K562 (cell line): ENCODE results near the gene ARL13B. TPM values are rescaled to one million over a fixed set of nuclear protein-coding genes. Genes with fewer than 3 reads are reported as not detected.

ENCODE experiments used
- ATAC-seq: fragments of 200-7000 bp; cut with Tn5 transposase; 3 replicates; pipeline ENCODE4 v1.9.1; 2020; ENCODE audit warnings: moderate library complexity
- BruUV-seq: library from RNA; stranded (reverse); fragments of 400-500 nt; replicated peaks from 2 replicates; lab custom pipeline; 2021; lab: Mats Ljungman, UMichigan
- CTCF ChIA-PET: fragments of 300-600 bp; formaldehyde crosslinking; extraction: SDS; loops from one replicate; lab custom pipeline; 2021; ENCODE audit warnings: low intra/inter-chr PET ratio; lab: Yijun Ruan, JAX
- POLR2A ChIA-PET: fragments of 300-600, 350-650 bp; sonication (Branson Sonifier 250); formaldehyde crosslinking; extraction: SDS; loops from one replicate; lab custom pipeline; 2021; ENCODE audit warnings: antibody characterized with exemption, inconsistent platforms; lab: Yijun Ruan, JAX
- DNase-seq, 4 experiments: peaks; one replicate each; pipeline versions ENCODE4 v3.0.0 to v3.0.0-alpha.2; 2011 to 2018; ENCODE audit warnings: low spot score in 3 of 4, mixed read lengths in 3 of 4; ENCODE audit errors: extremely low read depth in 1 of 4
- FAIRE-seq: peaks from 2 replicates; lab custom pipeline; 2011; peaks lifted over from hg19 to GRCh38; lab: Jason Lieb, UNC
- H2AFZ ChIP-seq: 2 replicates; pipeline ENCODE4 v1.6.0; 2011; ENCODE audit warnings: low read depth, low read length, control low read depth, inconsistent platforms
- H3K27ac ChIP-seq: fragments of 200-600 bp; 3 replicates; pipeline ENCODE4 v1.8.0; 2011; ENCODE audit warnings: low read depth, mild to moderate bottlenecking, control low read depth, inconsistent platforms, low read length, moderate library complexity, mixed read lengths; ENCODE audit errors: extremely low read depth
- H3K27me3 ChIP-seq, 2 experiments: fragments of 300-600 bp in 1 of 2; 2 replicates in 1 of 2; 3 replicates in 1 of 2; pipeline versions ENCODE4 v1.6.0 to v1.8.0; 2011; ENCODE audit warnings: inconsistent platforms in 2 of 2, low read length in 2 of 2, mild to moderate bottlenecking in 1 of 2, mixed read lengths in 1 of 2, moderate library complexity in 1 of 2; ENCODE audit not compliant: control insufficient read depth in 2 of 2, insufficient read depth in 2 of 2
- H3K36me3 ChIP-seq: fragments of 300-600 bp; 3 replicates; pipeline ENCODE4 v1.8.0; 2011; ENCODE audit warnings: mild to moderate bottlenecking, low read length, inconsistent platforms; ENCODE audit not compliant: control insufficient read depth, insufficient read depth
- H3K4me1 ChIP-seq, 2 experiments: fragments of 200-600 bp in 1 of 2; replicated peaks in 1 of 2; 2 replicates in 1 of 2; 3 replicates in 1 of 2; pipeline versions ENCODE4 v1.5.1 to v1.8.0; 2011; ENCODE audit warnings: inconsistent platforms in 2 of 2, low read length in 2 of 2, mild to moderate bottlenecking in 1 of 2, mixed read lengths in 1 of 2, moderate library complexity in 1 of 2; ENCODE audit not compliant: control insufficient read depth in 2 of 2, insufficient read depth in 2 of 2
- H3K4me2 ChIP-seq: 2 replicates; pipeline ENCODE4 v1.6.1; 2011; ENCODE audit warnings: low read length, control low read depth, inconsistent platforms, mixed read lengths; ENCODE audit not compliant: insufficient read depth
- H3K4me3 ChIP-seq: fragments of 200-600 bp; sonication (generic), shearing (Covaris generic); 2 replicates; pipeline ENCODE4 v1.5.1; 2016; ENCODE audit warnings: control low read depth, inconsistent platforms
- H3K79me2 ChIP-seq: fragments of 200-600 bp; 3 replicates; pipeline ENCODE4 v1.8.0; 2011; ENCODE audit warnings: low read length, inconsistent platforms; ENCODE audit not compliant: control insufficient read depth, insufficient read depth
- H3K9ac ChIP-seq, 2 experiments: 2 replicates each; pipeline versions ENCODE4 v1.6.0 to v1.6.1; 2011; ENCODE audit warnings: low read depth in 2 of 2, low read length in 2 of 2, control low read depth in 1 of 2, inconsistent platforms in 1 of 2, mild to moderate bottlenecking in 1 of 2, mixed read lengths in 1 of 2; ENCODE audit not compliant: insufficient read depth in 1 of 2
- H3K9me1 ChIP-seq: one replicate; pipeline ENCODE4 v1.6.0; 2011; ENCODE audit warnings: inconsistent platforms, mild to moderate bottlenecking, low read length, moderate library complexity; ENCODE audit not compliant: control insufficient read depth, insufficient read depth
- H3K9me3 ChIP-seq: replicated peaks from 2 replicates; pipeline ENCODE4 v1.5.1; 2011; ENCODE audit warnings: low read depth, low read length, inconsistent platforms; ENCODE audit not compliant: control insufficient read depth, insufficient read depth
- H4K20me1 ChIP-seq: replicated peaks from 2 replicates; pipeline ENCODE4 v1.6.1; 2011; ENCODE audit warnings: low read length, inconsistent platforms, mixed read lengths; ENCODE audit not compliant: control insufficient read depth, insufficient read depth
- ELF2 ChIP-seq: fragments of 250-450 bp; sonication (Bioruptor Pico); IDR thresholded peaks from 2 replicates; pipeline ENCODE4 v1.5.0; 2021; ENCODE audit warnings: mild to moderate bottlenecking
- FOXK1 ChIP-seq: sonication (generic); formaldehyde crosslinking; IDR thresholded peaks from 2 replicates; pipeline ENCODE4 v1.8.0; 2022; ENCODE audit warnings: missing genetic modification reagents, mild to moderate bottlenecking, borderline replicate concordance
- GTF2A2 ChIP-seq: IDR thresholded peaks from 2 replicates; pipeline ENCODE4 v1.6.1; 2016; ENCODE audit warnings: mild to moderate bottlenecking, missing genetic modification characterization, missing compliant biosample characterization
- HCFC1 ChIP-seq: IDR thresholded peaks from 2 replicates; pipeline ENCODE4 v1.6.1; 2012; ENCODE audit warnings: low read depth, low read length, improper control_type of control experiment
- HIVEP1 ChIP-seq: fragments of 250-450 bp; sonication (Bioruptor Pico); IDR thresholded peaks from 2 replicates; pipeline ENCODE4 v1.4.0; 2020; ENCODE audit warnings: mild to moderate bottlenecking
- ILK ChIP-seq: fragments of 450-650 bp; IDR thresholded peaks from 2 replicates; pipeline ENCODE4 v1.6.1; 2016; ENCODE audit warnings: missing genetic modification characterization, low read depth, mild to moderate bottlenecking, missing compliant biosample characterization, moderate library complexity, borderline replicate concordance
- PURB ChIP-seq: sonication (generic); formaldehyde crosslinking; IDR thresholded peaks from 2 replicates; pipeline ENCODE4 v1.9.0; 2021; ENCODE audit warnings: low read depth, mild to moderate bottlenecking, missing genetic modification reagents
- SMARCB1 ChIP-seq: IDR thresholded peaks from 2 replicates; pipeline ENCODE4 v1.6.1; 2011; ENCODE audit warnings: improper control_type of control experiment, low read depth; ENCODE audit not compliant: insufficient read length
- ZNF12 ChIP-seq: sonication (generic); formaldehyde crosslinking; IDR thresholded peaks from 2 replicates; pipeline ENCODE4 v1.4.0; 2020; ENCODE audit warnings: mild to moderate bottlenecking, missing genetic modification reagents
- ZNF384 ChIP-seq: IDR thresholded peaks from 2 replicates; pipeline ENCODE4 v1.6.1; 2012; ENCODE audit warnings: low read depth, low read length, improper control_type of control experiment
- ZNF766 ChIP-seq: fragments of 200-800 bp; sonication (Bioruptor generic); conservative IDR thresholded peaks from 2 replicates; pipeline ENCODE4 v1.6.1; 2016; ENCODE audit warnings: missing genetic modification characterization, missing compliant biosample characterization
- WGBS: fragments of 100-300 bp; shearing (Covaris generic); methylation state at CpG from one replicate; pipeline ENCODE4 v1.1.6; 2016; ENCODE audit warnings: low coverage, mixed read lengths; ENCODE audit not compliant: insufficient coverage; ENCODE audit errors: missing lambda C conversion rate; 5-methylcytosine and 5-hydroxymethylcytosine counted together
- in situ Hi-C: fragments of 300-500 bp; cut with MboI; formaldehyde crosslinking; loops from 4 replicates; pipeline ENCODE4 v1.15.0; 2018; ENCODE audit warnings: inconsistent platforms, mixed read lengths
- intact Hi-C: fragments of 100-400 bp; cut with micrococcal nuclease; formaldehyde crosslinking; loops from 2 replicates; pipeline ENCODE4 v1.14.2; 2022
- polyA plus RNA-seq, 8 experiments: library from polyadenylated mRNA; depleted of rRNA in 4 of 8; stranded (reverse) in 5 of 8; unstranded in 3 of 8; fragments of >200 nt; fragmentation: Nextera tagmentation in 2 of 8; fragmentation: Illumina TruSeq in 1 of 8; extraction: Ambion mirVana in 2 of 8; extraction: Trizol in 1 of 8; gene quantifications; 2 replicates each; pipeline versions ENCODE4 v1.2.1 to v1.2.3, GENCODE V29; 2011 to 2014; ENCODE audit warnings: inconsistent platforms in 1 of 8, missing spikeins in 1 of 8
- total RNA-seq, 7 experiments: library from RNA; depleted of rRNA in 6 of 7; stranded (reverse); fragments of >200 nt in 6 of 7; fragmentation: Illumina TruSeq in 2 of 7; extraction: Trizol in 2 of 7; gene quantifications; 2 replicates each; pipeline versions ENCODE4 v1.2.1 to v1.2.3, GENCODE V29; 2011 to 2021; ENCODE audit warnings: low replicate concordance in 1 of 7
- TF ChIP-seq, protein P1 (sequence below): sonication (generic); formaldehyde crosslinking; IDR thresholded peaks from 2 replicates; pipeline ENCODE4 v1.8.0; 2022; ENCODE audit warnings: missing genetic modification reagents, mild to moderate bottlenecking, moderate library complexity, borderline replicate concordance
- TF ChIP-seq, protein P2 (sequence below): fragments of 250-450 bp; sonication (Bioruptor Pico); IDR thresholded peaks from 2 replicates; pipeline ENCODE4 v1.4.0; 2020
- TF ChIP-seq, protein P3 (sequence below): fragments of 450-650 bp; IDR thresholded peaks from 2 replicates; pipeline ENCODE4 v1.6.1; 2016; ENCODE audit warnings: missing biosample characterization, missing genetic modification characterization
- TF ChIP-seq, protein P4 (sequence below): sonication (generic); formaldehyde crosslinking; IDR thresholded peaks from 2 replicates; pipeline ENCODE4 v1.8.1; 2022; ENCODE audit warnings: missing genetic modification reagents

The ARL13B gene
- total and polyA plus RNA-seq, 9 of the 15 experiments (the other 6 are each of a cell fraction or from before 2014, with no cell fraction given), result 4.1 to 16.9 (median 12.2) TPM

DNA sequence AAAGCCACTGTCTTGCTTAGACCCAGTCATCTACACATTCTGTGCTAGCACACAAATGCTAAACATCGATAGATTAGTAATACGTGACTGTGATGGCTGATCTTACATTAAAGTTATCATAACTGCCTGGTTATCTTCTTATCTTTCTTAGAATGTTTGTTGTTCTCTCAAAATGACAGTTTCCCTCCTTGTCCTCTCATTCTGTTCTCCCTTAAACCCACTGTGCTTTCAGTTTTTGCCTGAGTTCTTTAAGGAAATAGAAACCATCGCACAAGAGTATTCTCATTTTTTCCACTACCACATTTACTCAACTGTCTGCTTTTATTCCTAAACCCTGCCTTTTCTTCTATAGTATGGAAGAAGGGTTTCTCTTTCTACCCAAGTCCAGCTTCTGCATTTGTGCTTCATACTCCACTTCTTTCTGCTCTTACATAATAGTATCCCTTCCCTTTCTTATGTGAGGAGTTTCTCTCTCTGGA is 31.3 kb downstream of the ARL13B start:
- no peaks in the 10 kb centered on the region for H3K27me3 ChIP-seq
- H3K4me1 ChIP-seq, result no peaks in the 10 kb centered on the region
- H3K4me2 ChIP-seq, result no peak overlapping the region
- no peaks in the 10 kb centered on the region for H3K9me1 ChIP-seq
- no peak overlapping the region for H2AFZ ChIP-seq
- in situ Hi-C loops (no loop called here), intact Hi-C loops (no loop called here)
- no peaks in the 10 kb centered on the region for H4K20me1 ChIP-seq
- FAIRE-seq (no peak), ATAC-seq (no peak), DNase-seq (no peak)
- no peak overlapping the region for H3K4me3 ChIP-seq
- CTCF ChIA-PET, result no interaction called here
- no peaks in the 10 kb centered on the region for H3K9me3 ChIP-seq
- H3K79me2 ChIP-seq, result no peaks in the 10 kb centered on the region
- BruUV-seq, result no TSS peak
- POLR2A ChIA-PET, result no interaction called here
- no peak overlapping the region for H3K27ac ChIP-seq
- 70% methylated on average over 3 of the region's 3 CpGs for WGBS
- no peak overlapping the region for H3K9ac ChIP-seq
- H3K36me3 ChIP-seq, result peaks cover 7% of the 10 kb centered on the region; the same call in 1 of the 3 replicates
- TF ChIP-seq HIVEP1 (CRISPR knock-in tag), result no peak
- TF ChIP-seq ZNF766, result no peak
- no peak for TF ChIP-seq GTF2A2 (tag)
- TF ChIP-seq, protein P1, sequence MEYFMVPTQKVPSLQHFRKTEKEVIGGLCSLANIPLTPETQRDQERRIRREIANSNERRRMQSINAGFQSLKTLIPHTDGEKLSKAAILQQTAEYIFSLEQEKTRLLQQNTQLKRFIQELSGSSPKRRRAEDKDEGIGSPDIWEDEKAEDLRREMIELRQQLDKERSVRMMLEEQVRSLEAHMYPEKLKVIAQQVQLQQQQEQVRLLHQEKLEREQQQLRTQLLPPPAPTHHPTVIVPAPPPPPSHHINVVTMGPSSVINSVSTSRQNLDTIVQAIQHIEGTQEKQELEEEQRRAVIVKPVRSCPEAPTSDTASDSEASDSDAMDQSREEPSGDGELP (CRISPR knock-in tag), result no peak
- no peak for TF ChIP-seq ZNF384
- TF ChIP-seq, protein P2, sequence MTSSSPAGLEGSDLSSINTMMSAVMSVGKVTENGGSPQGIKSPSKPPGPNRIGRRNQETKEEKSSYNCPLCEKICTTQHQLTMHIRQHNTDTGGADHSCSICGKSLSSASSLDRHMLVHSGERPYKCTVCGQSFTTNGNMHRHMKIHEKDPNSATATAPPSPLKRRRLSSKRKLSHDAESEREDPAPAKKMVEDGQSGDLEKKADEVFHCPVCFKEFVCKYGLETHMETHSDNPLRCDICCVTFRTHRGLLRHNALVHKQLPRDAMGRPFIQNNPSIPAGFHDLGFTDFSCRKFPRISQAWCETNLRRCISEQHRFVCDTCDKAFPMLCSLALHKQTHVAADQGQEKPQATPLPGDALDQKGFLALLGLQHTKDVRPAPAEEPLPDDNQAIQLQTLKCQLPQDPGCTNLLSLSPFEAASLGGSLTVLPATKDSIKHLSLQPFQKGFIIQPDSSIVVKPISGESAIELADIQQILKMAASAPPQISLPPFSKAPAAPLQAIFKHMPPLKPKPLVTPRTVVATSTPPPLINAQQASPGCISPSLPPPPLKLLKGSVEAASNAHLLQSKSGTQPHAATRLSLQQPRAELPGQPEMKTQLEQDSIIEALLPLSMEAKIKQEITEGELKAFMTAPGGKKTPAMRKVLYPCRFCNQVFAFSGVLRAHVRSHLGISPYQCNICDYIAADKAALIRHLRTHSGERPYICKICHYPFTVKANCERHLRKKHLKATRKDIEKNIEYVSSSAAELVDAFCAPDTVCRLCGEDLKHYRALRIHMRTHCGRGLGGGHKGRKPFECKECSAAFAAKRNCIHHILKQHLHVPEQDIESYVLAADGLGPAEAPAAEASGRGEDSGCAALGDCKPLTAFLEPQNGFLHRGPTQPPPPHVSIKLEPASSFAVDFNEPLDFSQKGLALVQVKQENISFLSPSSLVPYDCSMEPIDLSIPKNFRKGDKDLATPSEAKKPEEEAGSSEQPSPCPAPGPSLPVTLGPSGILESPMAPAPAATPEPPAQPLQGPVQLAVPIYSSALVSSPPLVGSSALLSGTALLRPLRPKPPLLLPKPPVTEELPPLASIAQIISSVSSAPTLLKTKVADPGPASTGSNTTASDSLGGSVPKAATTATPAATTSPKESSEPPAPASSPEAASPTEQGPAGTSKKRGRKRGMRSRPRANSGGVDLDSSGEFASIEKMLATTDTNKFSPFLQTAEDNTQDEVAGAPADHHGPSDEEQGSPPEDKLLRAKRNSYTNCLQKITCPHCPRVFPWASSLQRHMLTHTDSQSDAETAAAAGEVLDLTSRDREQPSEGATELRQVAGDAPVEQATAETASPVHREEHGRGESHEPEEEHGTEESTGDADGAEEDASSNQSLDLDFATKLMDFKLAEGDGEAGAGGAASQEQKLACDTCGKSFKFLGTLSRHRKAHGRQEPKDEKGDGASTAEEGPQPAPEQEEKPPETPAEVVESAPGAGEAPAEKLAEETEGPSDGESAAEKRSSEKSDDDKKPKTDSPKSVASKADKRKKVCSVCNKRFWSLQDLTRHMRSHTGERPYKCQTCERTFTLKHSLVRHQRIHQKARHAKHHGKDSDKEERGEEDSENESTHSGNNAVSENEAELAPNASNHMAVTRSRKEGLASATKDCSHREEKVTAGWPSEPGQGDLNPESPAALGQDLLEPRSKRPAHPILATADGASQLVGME (CRISPR knock-in tag), result no peak
- TF ChIP-seq, protein P3, sequence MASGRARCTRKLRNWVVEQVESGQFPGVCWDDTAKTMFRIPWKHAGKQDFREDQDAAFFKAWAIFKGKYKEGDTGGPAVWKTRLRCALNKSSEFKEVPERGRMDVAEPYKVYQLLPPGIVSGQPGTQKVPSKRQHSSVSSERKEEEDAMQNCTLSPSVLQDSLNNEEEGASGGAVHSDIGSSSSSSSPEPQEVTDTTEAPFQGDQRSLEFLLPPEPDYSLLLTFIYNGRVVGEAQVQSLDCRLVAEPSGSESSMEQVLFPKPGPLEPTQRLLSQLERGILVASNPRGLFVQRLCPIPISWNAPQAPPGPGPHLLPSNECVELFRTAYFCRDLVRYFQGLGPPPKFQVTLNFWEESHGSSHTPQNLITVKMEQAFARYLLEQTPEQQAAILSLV, result no peak
- no peak for TF ChIP-seq HCFC1
- no peak for TF ChIP-seq FOXK1
- TF ChIP-seq ILK (tag), result no peak
- no peak for TF ChIP-seq ELF2 (CRISPR knock-in tag)
- no peak for TF ChIP-seq SMARCB1
- TF ChIP-seq, protein P4, sequence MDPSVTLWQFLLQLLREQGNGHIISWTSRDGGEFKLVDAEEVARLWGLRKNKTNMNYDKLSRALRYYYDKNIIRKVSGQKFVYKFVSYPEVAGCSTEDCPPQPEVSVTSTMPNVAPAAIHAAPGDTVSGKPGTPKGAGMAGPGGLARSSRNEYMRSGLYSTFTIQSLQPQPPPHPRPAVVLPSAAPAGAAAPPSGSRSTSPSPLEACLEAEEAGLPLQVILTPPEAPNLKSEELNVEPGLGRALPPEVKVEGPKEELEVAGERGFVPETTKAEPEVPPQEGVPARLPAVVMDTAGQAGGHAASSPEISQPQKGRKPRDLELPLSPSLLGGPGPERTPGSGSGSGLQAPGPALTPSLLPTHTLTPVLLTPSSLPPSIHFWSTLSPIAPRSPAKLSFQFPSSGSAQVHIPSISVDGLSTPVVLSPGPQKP (CRISPR knock-in tag), result no peak
- no peak for TF ChIP-seq ZNF12 (CRISPR knock-in tag)
- TF ChIP-seq PURB (CRISPR knock-in tag), result no peak
